GM12892 (cell line): Measurements from ENCODE around the gene ABLIM2.

ENCODE experiments used
- POLR2A ChIP-seq: IDR thresholded peaks from 2 replicates; pipeline ENCODE4 v1.6.1; 2011; ENCODE audit warnings: low read depth, low read length, control low read depth
- POLR2AphosphoS5 ChIP-seq: IDR thresholded peaks from 2 replicates; pipeline ENCODE4 v1.6.1; 2011; ENCODE audit warnings: low read depth, low read length, control low read depth

- TF ChIP-seq POLR2A (no peak), POLR2AphosphoS5 (no peak)
Observed at GRCh38 chr4:8131826-8132225, 26.8 kb downstream of the ABLIM2 start.
